T-helper 2 cell (primary cell): ENCODE data around the gene ST3GAL3.

ENCODE experiments used
- DNase-seq, 5 experiments: peaks; one replicate each; pipeline versions ENCODE4 v3.0.0 to v3.0.0-alpha.2; 2012 to 2022

Gene ST3GAL3

DNA sequence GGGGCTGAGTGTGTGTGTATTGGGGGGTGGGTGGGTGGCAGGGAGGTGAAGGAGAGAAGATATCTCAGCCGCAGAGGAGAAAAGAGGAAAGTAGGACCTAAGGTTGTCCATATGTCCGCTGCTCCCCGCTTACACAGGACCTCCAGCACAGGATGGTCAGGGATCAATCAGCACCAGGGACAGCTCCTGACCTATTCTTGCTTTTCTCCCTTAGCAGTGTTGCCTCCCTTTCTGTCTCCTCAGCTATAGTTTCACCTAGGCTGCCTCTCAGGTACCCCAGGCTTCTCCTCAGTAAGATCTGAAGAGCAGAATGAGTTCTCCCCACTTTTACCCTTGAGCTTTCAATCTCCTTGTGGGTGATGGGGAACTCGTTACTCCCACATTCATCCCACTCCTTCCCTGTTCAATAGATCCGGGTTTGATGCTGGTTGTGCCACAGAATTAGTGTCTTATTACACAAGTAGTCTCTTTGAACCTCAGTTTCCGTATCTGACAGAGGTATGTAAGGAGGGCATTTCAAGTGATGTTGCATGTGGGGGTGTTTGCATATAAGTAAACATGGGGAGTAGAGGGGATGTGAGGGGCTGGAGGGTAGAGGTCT is 261.1 kb downstream of the ST3GAL3 start:
- DNase-seq, result peak in 1 of 5 experiments; percentile 23

DNA sequence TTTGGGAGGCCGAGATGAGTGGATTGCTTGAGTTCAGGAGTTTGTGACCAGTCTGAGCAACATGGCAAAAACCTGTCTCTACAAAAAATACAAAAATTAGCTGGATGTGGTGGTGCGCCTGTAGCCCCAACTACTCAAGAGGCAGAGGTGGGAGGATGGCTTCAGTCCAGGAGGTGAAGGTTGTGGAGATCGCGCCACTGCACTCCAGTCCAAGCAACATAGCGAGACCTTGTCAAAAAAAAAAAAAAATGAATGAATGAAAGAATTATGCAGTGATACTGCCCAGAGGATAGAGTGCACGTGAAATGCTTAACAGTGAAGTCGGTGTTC is 262.0 kb downstream of the ST3GAL3 start:
- no peak for DNase-seq

DNA sequence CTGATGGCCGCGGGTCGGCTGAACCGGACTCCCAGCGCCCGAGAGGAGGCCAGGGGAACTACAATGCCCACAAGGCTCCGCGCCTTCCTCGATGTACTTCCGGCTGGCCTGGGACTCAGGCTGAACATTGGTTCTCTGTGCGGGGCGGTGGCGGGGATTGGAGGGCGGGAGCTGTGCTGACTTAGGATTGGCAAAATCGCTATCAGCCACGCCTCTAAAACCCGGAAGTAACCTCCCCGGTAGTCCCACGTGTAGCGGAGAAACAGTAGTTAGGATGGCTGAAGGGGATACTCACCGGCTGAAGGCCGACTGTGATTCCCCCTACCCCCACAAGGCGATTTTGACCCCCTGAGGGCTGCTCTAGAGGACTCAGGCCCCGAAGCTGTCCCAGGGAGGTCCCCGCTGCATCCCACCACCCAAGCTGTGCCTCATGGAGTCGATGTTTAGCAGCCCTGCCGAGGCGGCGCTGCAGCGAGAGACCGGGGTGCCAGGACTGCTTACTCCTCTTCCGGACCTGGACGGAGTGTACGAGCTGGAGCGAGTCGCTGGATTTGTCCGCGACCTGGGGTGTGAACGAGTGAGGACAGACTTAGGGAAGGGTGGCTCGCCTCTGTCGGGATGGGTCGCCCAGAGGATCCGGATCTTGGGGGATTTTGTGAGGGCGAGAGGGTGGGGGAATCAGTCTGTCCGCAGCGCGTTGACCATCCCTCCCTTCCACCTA is 262.6 kb downstream of the ST3GAL3 start, which contains the start of gene DPH2:
Gene DPH2 (plus strand): TSS at position 265 of the 721 bp plus-strand sequence. CDS start 166 bp downstream, at position 431.
- DNase-seq, result peak; percentile 83 to 98 (median 94)

DNA sequence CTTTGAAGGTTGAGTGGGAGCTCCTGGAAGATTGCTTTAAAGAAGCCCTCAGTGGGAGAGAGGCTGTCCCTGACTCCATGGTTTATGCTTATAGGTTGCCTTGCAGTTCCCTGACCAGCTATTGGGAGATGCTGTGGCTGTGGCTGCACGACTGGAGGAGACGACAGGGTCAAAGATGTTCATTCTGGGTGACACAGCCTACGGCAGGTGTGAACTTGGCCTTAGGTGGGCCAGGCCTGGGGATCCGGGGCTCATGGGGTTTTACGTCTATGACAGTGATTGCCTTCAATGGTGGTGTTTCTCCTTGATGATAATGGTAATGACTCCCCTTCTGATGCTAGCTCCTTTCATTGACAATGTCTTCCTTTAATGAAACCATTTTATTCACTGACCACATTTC is 263.2 kb downstream of the ST3GAL3 start:
- no peak for DNase-seq

DNA sequence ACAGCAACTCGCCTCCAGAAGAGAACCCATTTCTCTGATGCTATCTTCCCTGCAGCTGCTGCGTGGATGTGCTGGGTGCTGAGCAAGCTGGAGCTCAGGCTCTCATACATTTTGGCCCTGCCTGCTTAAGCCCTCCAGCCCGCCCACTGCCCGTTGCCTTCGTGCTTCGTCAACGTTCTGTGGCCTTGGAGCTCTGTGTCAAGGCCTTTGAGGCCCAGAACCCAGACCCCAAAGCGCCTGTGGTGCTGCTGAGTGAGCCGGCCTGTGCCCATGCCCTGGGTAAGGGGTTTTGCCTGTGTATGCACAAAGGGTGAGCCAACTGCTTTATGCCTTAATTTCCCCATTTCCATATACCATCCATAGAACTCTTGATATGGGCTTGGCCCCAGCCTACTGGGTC is 263.6 kb downstream of the ST3GAL3 start:
- no peak for DNase-seq

DNA sequence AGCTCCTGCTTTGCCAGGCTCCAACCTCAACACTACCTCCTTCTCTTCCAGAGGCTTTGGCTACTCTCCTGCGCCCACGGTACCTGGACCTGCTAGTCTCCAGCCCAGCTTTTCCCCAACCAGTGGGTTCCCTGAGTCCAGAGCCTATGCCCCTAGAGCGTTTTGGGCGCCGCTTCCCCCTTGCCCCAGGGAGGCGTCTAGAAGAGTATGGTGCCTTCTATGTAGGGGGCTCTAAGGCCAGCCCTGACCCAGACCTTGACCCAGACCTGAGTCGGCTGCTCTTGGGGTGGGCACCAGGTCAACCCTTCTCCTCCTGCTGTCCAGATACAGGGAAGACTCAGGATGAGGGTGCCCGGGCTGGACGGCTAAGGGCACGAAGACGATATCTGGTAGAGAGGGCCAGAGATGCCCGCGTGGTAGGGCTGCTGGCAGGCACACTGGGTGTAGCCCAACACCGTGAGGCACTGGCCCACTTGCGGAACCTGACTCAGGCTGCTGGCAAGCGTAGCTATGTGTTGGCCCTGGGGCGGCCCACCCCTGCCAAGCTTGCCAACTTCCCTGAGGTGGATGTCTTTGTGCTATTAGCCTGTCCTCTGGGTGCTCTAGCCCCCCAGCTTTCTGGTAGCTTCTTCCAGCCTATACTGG is 264.1 kb downstream of the ST3GAL3 start:
- DNase-seq, result no peak

DNA sequence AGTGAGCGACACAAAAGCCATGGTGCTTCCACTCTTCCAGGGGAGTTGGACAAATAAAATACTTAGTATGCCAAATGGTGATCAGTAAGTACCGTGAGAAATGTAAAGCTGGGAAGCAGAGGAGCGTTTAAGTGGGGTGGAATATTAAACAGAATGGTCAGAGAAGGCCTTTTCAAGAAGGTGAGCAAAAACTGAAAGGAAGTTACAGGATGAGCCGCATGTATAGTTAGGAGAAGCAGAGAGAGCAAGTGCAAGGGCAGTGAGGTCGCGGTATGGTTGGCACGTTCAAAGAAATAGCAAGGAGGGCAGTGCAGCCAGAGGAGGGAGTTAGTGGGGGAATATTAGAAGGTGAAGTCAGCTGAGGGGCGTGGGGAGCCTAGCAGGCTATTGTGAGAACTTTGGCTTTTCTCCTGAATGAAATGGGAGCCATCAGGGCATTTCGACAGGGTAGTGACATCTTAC is 266.7 kb downstream of the ST3GAL3 start:
- DNase-seq, result no peak

DNA sequence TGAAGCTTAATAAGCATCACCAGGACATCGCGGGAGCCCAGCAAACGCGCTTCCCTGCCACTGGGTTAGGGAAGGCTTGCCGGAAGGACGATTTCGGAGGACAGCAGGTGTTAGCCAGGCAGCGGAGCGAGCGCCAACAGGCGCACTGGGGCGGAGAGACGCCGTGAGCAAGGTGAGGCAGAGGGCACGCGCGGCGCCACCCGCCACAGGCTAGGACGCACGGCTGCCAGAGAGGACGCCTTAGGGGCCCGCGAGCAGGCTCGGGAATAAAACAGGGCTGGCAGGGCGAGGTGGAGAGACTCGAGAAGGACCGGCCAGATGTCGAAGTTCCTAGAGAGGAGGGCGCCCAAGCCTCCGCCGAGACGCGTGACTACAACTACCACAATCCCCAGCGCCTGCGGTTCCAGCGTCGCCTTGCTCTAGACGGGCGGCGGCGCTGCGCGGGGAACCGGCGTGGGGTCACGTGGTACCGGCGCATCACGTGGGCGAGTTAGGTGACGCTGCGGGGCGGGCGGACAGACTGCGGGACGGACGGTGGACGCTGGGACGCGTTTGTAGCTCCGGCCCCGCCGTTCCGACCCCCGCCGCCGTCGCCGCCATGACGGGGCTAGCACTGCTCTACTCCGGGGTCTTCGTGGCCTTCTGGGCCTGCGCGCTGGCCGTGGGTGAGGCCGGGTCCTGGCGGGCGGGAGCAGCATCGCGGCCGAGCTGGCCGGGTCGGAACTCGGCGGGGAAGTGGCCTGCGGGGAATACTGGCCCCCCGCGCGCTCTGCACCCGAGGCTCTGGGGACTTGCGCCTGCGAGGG is 267.3 kb downstream of the ST3GAL3 start, which contains the start of gene ATP6V0B:
Gene ATP6V0B (plus strand): TSS at position 518 of the 806 bp plus-strand sequence. CDS start 81 bp downstream, at position 599.
- peak; percentile 84 to 95 (median 91) for DNase-seq

DNA sequence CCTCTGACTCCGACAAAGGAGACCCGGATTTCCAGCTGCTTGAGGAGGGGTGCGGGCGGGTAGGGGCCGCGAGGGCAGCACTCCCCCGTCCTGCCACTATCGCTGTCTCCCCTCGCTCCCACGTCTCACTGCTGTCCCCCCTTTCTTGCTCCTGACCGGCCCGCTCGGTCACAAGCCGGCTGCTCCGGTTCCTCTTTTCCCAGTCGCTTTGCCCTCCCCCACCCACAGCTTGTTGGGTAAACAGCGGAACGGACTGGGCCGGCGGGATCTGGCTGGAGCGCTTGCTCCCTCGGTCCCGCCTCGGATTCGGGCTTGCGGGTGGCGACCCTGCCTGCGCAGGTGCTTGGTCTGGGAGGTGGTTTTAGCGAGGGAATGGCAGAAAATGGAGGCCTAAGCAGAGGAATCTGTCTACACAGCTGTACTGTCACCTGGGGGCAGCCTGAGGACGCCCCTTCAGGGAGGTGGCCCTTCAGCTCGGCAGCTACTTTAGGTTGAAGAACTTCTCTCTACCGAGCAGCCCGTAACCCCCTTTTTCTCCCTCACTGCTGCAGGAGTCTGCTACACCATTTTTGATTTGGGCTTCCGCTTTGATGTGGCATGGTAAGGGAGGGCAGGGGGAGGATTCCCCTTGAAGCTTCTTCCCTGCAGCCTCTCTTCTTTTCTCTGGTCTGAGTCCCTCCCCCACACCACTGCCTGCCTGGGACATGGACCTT is 268.1 kb downstream of the ST3GAL3 start:
- DNase-seq, result peak in 2 of 5 experiments; percentile 36 to 50

DNA sequence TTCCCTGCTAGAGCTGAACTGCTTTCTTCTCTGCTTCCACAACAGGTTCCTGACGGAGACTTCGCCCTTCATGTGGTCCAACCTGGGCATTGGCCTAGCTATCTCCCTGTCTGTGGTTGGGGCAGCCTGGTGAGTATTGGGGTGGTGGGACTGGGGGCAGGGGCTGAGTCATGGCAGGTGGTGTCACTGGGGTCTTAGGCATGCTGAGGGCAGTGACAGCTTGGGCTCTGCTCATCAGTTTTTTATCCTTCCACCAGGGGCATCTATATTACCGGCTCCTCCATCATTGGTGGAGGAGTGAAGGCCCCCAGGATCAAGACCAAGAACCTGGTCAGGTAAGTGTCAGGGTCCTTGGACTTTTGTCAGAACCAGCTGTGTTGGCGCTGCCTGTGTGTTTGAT is 268.7 kb downstream of the ST3GAL3 start:
- no peak for DNase-seq

DNA sequence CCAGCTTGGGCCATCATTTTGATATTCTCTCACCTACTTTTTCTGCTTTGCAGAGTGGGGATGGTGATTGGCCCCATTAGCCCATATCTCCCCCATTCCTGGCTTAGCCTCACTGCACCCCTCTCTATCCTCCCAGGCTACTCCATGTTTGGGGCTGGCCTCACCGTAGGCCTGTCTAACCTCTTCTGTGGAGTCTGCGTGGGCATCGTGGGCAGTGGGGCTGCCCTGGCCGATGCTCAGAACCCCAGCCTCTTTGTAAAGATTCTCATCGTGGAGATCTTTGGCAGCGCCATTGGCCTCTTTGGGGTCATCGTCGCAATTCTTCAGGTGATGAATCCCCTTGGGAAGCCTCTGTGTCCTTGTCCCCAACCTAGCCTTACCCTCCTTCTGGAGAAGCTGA is 269.6 kb downstream of the ST3GAL3 start:
- no peak for DNase-seq

DNA sequence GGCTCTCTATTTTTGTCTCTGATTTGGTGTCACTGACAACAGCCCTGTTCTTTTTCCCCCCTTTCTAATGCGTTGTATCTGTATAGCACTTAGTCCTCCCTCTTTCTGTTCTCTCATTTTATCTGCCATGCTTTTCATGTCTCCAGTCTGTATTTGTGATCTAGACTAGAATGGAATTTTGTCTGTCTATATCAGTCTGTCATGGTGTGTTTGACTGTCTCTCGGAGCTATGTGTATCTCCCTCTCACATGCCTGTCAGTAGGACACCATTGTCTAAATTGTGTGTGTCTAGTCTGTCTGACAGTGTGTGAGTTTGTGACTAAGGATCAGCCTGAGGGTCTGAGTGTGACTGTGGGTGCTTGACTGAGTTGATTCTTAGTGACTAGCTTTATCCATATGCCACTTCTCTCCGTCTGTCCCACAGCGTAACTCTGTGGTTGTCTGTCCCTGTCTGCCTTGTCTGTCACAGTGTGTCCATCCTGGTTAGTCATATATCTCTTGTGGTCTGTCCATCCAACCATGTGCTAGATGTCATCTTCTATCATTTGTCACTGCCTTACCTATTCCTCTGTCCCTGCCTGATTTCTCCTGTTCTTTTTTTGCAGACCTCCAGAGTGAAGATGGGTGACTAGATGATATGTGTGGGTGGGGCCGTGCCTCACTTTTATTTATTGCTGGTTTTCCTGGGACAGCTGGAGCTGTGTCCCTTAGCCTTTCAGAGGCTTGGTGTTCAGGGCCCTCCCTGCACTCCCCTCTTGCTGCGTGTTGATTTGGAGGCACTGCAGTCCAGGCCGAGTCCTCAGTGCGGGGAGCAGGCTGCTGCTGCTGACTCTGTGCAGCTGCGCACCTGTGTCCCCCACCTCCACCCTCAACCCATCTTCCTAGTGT is 270.3 kb downstream of the ST3GAL3 start:
- no peak for DNase-seq

DNA sequence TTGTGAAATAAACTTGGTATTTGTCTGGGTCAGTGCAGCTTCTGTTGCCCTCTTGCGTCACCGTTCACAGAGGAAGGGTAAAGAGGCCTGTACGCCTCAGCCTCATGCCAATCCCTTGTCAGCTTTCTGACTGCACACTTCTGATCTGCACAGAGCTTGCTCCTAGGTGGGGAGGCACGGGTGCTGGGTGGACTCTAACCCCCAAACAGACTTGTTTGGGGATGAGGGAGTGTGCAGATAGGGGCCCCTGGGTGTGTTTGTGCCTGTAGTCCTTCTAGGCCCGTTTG is 270.9 kb downstream of the ST3GAL3 start:
- no peak for DNase-seq

DNA sequence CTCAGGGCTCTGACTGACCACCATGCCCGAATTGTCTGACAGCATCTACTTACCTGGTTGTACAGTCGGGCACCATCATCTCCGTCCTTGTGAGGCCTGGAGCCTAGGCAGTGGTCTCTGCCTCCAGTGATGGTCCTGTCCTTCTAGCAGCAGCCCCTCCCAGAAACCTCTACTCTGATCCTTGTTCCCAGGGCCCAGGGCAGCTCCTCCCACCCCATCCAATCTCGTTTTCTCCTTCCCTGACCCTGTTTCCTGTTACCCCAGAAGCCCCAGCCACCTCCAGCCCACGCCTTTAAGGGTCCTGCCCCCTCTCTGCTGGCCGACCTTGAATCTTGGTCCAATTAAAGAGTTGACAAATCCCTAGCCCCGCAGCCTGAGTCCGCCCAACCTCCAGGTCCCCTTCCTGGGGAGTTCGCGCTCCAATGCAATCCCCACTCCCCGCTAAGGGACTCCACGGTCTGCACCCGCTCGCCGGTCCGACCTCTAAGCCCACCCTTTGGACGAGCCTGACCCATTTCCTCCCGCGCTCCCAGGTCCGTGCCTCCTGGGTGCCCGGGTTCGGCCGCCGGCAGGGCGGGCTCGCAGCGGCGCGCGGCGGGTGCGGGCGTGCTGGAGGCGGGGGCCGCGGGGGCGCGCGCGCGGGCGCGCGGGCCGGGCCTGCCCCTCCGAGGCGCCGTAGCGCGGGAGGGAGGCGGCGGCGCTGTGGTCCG is 271.4 kb downstream of the ST3GAL3 start, which contains the start of gene B4GALT2:
Gene B4GALT2 (plus strand): TSS at position 660 of the 710 bp plus-strand sequence. CDS start 1,951 bp downstream, outside the sequence.
- DNase-seq, result peak in 3 of 5 experiments; percentile 12 to 69 (median 25)

DNA sequence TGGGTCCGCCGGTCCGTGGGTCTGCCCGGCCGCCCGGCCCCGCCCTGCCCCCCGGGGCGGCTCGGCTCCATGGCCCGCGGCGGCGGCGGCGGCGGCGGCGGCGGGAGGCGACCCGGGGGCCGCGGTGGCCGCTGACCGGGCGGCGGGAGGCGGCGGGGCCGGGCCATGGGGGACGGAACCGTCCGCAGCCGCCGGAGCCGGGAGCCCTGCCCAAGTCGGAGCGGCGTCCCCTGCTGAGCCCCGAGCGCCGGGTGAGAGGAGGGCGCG is 271.9 kb downstream of the ST3GAL3 start:
- no peak for DNase-seq

DNA sequence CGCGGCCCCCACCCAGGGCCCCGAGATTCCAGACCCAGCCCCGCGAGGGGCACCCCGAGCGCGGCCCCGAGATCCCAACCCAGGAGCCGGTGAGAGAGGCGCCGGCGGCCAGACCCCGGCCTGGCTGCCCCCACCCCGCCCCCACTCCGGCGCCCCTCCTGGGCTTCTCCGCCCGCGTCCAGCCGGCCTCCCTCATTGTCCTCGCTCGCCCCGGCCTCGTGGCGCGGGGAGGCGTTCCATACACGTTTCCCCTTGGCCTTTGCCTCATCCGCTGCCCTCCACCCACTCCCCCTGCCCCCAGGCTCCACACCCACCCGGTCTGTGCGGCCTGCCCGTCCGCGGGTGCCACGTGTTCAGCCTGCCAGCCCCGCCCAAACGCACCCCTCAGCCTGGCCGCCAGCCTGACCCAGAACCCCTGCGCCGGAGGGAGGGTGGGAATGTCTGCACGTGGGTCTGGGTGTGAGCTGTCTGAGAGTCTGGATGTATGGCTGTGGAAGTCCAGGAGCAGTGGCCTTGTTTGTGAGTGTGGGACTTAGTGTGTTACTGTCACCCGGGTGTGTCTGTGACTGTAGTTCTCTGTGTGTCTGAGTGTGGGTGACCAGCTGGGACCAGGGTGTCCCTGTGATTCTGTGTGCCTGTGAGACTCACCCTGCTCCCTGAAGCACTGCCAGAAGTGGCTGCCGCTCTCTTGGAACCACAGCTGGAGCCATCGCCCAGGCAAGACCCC is 272.4 kb downstream of the ST3GAL3 start:
- peak in 2 of 5 experiments; percentile 19 to 24 for DNase-seq

DNA sequence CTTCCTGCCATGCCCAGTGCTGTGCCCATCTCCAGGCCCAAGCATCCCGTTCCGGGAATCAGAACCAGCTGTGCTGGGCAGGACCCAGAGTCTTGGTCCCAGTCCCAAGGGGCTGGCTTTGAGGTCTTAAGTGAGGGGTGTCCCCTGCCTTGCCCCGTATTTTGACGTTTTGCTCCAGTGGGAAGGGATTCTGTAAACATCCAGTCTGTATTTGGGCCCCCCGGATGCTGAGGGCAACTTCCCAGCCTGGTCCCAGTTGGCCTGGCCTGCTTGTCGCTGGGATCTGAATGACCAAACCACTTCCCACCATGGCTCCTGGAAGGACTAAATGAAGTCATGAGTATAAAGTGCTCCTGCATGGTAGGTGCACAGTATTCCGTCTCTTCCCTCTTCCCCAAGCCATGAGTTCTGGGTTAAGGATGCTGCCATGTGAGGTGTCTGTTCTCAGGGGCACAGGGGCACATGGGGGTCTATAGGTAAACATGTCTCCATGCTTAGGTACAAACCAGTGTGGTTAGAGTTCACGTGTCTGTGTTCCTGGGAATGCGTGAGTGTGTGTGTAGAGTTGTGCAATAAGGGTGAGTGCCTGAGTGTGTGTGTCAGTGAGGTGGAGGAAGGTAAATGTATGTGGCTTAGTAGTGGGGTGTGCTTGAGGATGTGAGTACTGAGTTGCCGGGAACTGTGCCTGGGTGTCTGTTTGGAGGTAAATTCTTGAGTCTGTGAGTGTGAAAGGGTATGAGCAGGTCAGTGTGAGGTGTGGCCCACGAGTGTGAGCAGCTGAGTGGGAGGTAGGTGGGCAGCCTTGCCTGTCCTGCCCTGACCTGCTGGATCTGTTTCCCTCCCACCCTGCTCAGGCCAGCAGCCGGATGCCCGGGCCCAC is 273.2 kb downstream of the ST3GAL3 start:
- no peak for DNase-seq
